GM21367 (cell line): ENCODE results near the gene ELL.

Experiments used
- ATAC-seq: cut with Tn5 transposase; IDR thresholded peaks from one replicate; pipeline ENCODE4 v1.9.1; 2021; ENCODE audit not compliant: unreplicated experiment

The ELL gene

DNA sequence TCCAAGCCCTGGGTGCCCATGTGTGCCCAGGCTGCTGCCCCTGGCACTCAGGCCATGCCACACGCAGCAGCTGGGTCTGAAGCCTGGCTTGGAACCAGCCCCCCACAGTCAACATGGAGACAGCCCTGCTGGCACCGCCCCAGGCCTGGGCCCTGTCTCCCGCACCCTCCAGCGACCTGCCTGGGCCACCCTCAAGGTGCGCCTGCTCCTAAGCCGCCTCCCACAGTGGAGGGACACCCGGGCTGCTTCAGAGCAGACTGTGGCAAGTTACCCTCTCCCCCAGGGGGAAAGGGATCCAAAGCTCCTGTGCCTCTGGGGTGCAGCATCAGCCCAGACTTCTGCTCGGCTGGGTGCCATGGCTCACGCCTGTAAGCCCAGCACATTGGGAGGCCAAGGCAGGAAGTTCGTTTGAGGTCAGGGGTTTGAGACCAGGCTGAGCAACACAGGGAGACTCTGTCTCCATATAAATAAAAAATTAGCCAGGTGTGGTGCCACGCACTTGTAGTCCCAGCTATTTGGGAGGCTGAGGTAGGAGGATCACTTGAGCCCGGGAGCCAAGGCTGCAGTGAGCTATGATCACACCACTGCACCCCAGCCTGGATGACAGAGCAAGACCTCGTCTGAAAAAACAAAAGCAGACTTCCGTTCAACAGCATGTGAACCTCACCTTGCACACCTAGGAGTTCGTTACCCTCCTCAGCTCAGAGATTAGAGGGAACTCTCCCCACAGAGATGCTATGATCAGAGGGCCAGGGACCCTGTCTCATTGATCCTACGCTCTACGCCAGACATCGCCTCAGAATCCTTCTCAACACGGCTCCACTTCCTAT is 15.6 kb downstream of the ELL start:
- no peak for ATAC-seq

DNA sequence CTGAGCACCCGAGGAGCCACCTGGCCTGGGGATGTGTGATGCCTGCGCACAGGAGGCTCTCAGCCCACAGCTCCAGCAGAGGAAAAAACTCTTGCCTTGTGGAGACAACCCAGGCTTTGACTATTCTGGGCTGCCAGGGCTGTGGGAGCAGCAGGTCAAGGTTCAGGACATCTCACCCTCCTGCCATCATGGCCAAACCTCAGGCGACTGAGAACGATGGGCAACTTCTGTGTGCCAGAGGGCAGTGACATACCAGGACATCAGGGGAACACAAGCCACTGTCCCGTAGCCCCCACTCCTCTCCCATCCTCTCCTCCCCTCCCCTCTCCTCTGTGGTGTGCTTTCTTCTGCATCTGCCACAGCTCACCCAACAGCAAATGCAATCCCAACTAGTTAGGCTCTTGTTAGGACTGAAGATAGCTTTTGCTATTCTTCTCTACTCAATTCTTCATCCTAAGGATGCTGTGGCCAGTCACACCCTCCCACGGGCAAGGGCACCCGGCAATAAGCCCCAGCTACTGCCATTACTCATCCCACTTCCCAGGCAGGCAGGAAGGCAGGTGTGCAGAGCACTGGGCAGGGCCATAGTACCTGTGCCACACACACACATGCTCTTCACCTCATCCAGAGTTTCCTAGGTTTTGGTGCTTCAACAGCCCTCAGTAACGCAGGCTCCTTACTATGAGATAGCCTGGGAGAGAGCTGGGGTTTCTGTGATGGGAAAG is 16.8 kb downstream of the ELL start:
- ATAC-seq = no peak

DNA sequence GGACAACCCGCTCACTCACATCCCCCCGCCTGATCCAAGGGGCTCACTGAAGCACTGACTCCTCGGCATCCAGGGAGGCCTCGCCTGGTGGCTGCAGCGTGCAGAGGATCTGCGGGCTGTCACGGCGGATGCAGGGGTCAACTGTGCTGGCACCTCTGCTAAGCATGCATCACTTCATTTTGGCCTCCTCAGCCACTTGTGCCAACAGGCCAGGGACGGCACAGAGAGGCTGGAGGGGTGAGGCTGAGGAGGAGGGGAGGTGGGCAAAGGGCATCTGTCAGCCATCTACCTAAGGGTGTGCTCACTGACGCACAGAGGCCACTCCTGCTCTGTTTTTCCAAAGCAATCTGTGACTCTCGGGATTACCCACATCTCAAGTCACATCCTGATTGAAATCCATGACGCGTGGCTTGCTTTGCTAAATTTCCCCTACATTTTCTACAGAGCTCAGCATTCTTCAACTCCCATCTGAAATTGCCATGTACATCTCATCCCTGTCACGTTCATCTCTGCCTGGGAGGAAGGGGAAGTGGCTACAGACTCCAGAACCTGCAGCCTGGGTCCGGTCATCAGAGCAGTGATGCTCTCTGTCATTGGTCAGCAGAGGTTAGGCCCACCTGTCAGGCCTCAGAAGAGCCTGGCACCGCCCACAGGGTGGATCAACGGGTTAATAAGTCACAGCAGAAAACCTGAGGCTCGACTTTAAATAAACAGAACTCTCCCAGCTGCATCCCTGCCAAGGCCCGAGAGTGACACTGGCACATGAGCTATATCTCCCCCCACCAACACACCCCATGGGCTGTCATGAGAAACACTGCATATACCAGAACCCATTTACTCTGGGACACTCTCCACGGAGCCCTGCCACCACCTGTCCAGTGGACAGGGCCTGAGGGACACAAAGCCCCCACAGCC is 17.6 kb downstream of the ELL start:
- no peak for ATAC-seq

DNA sequence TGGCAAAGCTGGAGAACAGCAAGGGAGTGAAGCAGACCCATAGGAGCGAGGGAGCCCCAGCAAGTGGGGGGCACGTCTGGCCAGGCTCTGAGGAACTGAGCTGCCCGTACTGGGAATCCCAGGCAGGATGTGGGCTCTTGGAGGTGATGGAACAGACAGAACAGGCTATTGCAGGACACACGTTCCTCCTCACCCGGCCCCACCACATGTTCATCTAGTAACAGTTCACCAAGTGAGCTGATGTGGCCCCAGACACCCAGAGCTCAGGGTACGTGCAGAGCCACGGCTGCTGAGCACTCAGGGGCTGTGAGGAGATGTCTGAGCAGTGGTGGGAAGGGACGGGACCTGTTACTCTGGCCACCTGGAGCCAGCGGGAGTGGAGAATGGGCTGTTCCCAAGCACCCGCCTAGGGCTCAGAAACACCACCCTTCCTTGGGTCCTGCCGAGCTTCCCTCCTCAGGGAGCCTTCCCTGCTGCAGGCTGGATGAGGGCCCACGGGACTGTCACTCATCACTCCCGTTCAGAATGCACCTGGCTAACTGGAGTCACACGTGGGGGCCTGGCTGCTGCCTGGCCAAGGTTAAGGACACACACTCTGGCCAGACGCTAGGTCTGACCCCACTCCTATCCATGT is 18.4 kb downstream of the ELL start:
- ATAC-seq = no peak

DNA sequence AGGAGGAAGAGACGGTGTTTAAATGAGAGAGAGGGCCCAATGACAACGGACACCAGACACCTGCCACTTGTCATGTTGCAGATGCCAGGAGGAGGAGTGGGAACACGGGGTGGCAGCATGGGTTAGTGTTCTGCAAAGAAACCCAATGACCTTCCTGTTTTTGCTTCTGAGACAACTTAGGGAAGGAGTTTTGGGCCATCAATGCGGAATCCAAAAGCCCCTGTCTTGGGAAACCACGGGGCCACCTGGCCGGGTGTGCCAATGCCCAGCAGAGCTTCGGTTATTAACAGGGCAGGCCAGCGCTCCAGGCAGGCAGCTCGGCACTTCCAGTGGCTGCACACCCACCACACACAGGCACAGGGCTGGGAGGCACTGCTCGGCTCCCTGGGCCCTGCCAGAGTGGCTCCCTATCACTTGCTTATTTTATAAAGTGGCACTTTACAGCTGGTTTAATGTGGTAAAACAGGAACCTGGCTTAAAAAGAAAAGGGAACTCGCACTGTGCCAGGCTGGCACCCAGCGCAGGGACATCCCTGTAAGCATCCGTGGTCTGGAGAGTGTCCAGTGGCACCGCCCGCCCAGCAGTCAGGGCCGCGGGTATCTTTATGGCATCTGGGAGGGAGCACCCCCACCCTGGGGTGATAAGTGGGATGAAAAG is 19.1 kb downstream of the ELL start:
- no peak for ATAC-seq

DNA sequence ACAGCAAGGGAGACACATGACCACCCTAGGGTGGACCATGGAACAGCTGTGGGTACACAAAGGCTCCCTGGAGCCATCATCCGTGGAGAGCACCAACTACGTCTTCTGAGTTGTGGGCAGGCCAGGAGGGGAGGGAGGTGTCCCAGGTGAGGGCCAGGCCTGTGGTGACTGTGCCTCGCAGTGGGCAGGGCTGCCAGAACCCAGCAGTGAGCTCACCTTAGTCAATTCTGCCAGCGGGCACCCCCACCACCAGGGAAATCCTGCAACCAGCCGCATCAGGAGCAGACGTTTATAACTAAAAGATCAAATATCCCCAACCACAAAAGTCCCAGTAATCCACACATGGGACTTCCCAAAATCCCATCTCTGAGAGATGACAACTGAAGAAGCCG is 19.6 kb downstream of the ELL start:
- ATAC-seq = no peak

DNA sequence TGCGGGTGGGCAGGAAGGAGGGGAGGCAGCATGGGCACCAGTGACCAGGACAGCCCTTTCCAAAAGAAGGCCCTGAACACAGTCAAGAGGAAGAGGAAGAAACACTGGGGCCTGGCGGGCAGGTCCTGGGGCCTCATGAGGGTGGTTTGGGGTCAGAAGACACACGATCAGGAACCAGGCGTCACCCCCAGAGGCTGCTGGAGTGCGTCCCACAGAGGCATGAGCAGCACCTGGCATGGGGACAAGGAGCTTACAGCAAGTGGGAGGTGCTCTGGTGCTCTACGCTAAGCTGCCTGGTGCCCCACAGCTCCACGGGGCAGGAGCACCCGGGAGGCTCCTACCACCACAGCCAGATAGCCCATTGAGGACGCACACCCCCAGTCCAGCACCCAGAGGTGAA is 20.0 kb downstream of the ELL start:
- ATAC-seq = no peak

DNA sequence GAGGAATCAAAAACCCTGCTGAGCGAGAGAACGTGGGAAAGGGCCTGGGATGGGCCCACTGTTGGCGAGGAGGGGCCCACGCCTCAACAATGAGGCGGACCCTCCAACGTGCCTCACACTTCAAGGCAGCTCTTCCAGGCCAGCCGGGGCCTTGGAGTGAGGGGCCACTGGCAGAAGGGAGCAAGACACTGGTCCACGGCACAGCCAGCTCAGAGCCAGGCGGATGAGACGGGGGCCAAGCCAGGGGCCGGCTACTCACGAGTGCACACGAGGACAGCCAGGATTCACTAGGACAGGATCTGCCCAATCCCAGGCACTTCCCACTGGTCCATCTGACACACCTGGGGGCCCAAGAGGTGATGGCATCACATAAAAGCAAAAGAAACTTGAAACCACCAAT is 20.5 kb downstream of the ELL start:
- ATAC-seq = no peak

DNA sequence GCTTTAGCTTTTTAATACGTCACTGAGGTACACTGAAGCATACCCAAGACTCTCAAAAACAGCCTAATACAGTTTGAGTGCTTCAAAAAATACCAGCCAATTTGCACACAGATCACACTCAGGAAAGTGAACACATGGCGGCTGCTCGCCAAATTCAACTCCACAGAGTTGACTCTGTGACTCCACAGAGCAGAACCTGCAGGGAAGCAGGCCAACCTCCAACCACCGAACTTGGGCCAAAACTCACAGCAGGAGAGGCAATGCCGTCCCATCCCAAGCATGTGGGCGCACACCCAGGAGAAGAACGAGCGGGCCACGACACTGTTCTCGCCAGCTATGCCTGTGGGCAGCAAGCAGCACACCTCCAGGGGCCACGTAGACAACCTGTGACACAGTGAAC is 21.1 kb downstream of the ELL start:
- ATAC-seq = no peak

DNA sequence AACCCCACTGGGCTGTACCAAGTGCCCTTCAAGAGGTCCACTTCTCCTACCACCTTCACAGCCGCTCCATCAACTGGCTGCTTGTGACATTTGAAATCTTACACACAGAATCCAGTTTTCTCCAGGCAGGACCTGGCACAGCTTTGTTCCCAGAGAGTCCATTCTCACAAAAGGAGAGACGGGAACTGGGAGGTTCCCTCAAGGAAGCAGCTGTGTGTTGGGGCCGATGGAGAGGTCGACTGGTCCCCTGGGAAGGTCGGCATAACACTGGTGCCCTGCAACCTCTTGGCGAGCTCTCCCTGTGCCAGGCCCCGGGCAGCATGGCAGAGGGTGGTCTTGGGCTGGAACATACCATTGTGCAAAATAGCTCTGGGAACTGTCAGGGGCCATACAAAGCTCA is 21.5 kb downstream of the ELL start:
- no peak for ATAC-seq

DNA sequence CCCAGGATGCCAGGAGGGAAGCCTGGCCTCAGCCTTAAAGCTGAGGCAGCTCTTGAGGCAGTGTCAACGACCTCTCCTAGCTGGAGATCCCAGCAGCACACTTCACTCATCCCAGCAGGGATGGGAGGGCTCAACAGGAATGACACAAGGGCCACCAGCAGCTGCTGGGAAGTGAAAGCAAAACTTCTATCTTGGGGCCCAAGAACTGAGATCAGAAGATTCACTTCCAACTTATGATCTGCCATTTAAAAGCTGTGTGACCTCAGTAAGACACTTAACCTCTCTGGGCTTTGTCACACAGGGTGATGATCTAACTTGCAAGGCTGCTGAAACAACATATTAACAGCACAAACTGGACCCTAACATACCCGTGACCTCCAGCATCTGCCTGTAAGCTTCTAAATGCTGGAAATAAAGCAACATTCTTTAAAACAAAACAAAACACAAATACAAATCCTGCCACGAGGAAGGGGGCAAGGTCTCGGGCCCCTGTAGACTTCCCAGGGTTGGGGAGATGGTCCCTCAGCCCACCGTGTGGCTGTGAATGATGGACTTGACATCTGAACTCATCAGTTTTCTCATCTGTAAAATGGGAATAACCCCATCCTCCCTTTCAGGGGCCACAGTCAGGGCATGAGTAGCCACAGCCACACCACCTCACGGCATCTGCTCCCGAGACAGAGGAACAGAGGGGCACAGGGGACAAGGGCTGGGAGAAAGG is 22.7 kb downstream of the ELL start:
- no peak for ATAC-seq

DNA sequence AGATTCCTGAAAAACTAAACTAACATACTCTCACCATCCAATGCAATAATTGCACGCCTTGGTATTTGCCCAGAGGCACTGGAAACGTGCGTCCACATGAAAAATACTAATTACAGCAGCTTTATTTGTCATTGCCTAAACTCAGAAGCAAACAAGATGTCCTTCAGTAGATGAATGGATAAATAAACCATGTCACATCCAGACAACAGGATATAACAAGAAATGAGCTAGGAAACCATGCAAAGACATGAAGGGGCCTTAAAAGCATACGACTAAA is 25.0 kb downstream of the ELL start:
- ATAC-seq = no peak

DNA sequence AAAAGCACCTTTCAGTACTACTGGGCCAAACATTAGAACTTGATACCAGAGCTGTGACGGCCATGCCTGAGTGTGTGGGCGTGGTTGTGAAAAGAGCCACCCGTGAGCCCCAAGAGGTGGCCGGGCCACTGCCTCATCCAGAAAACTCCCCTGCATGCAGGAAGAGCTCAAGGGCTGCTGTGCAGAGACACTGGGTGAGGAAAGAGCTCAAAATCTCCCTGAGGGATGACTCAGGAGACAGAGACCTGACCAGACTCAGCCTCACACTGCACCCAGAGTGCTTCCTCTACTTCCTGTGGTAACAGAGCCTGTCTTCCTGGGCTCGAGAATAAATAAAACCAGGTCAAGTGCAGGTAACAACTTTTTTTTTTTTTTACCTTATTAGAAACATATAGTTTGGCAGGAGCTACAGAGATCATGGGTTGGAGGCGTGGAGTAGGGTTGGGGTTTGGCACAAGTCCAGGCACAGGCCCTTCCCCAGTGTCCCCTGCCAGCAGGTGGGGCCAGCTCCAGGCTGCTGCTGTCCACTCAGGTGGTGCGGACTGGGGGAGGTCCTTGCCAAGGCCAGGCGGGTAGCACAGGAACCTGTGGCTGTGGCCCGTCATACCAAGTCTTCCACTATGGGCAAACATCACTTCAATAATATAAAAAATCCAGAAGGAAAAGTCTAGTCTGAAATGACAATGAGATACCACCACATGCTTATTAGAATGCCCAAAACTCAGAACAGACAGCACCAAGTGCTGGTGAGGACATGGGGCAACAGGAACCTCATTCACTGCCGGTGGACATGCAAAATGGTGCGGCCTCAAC is 25.5 kb downstream of the ELL start:
- ATAC-seq = no peak

DNA sequence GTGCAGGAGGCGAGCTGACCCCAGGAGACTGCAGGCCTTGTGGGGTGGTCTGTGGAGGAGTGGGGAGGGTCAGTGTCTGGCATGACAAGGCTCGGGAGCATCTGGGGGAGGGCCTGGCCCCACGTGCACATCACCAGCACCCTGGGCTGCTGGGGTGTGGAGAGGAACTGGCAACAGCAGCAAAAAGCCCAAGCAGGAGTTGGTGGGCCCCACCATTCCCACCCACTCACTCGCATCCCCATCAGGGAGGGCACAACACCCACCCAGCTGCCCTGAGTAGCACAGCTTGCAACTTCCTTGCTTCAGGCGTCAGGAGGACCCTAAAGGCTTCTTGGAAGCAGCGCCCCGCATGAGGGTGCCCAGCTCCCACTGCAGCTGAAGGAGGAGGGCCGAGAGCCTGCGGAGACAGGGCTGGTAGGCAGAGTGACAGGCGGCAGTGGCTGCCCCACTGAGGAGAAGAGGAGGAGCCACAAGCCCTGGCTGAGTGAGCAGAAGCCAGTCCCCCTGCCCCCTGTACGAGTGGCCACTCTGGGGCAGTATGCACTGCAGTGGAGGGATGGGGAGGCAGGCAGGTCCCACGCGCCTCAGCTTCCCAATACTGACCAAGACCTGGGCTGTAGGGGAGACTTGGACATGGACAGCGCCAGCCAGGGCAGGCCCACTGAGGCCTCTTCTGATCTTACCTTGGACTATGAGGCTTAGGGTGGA is 26.5 kb downstream of the ELL start:
- no peak for ATAC-seq

DNA sequence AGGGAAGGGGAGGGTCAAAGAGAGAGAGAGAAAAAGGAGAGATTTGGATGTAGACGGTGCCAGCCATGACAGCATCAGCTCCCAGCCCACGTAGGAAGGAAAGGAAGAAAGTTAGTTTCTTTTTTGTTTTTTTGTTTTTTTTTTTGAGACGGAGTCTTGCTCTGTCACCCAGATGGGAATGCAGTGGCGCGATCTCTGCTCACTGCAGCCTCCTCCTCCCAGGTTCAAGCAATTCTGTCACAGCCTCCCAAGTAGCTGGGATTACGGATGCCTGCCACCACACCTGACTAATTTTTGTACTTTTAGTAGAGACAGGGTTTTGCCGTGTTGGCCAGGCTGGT is 27.6 kb downstream of the ELL start:
- no peak for ATAC-seq

DNA sequence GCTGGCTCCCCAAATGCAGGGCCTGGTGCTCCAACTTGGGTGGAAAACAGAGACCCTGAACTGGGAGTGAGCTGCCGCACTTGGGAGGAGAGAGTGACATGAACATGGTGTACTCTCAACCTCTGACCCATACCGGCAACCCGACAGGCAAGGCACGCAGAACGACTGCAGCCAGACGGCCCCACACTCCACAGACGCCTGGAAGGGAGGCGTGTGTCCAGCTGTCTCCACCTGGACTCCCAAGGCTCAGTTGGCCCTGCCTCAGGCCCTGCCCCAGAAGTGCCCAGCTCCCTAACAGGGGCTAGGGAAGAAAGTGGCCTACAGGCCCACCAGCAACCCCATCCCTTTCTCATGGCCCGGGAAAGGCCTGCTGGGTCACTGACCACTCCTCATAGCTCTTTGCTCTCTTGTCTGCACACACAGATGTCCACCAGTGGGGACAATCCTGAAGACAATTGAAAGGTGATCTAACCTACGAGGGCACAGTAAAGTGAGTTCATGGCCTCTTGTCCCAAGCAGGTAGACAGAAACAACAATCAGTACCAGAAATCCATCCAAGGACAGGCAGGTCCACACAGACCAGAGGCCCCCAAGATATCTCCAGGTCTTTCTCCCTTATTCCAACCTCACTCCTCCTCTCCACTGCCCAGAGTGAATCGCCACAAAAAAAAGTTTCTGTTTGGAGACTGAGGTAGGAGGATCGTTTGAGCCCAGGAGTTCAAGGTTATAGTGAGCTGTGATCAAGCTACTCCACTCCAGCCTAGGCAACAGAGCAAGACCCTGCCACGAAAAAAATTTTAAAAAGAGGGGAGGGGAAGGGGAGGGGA is 28.2 kb downstream of the ELL start:
- ATAC-seq = no peak

DNA sequence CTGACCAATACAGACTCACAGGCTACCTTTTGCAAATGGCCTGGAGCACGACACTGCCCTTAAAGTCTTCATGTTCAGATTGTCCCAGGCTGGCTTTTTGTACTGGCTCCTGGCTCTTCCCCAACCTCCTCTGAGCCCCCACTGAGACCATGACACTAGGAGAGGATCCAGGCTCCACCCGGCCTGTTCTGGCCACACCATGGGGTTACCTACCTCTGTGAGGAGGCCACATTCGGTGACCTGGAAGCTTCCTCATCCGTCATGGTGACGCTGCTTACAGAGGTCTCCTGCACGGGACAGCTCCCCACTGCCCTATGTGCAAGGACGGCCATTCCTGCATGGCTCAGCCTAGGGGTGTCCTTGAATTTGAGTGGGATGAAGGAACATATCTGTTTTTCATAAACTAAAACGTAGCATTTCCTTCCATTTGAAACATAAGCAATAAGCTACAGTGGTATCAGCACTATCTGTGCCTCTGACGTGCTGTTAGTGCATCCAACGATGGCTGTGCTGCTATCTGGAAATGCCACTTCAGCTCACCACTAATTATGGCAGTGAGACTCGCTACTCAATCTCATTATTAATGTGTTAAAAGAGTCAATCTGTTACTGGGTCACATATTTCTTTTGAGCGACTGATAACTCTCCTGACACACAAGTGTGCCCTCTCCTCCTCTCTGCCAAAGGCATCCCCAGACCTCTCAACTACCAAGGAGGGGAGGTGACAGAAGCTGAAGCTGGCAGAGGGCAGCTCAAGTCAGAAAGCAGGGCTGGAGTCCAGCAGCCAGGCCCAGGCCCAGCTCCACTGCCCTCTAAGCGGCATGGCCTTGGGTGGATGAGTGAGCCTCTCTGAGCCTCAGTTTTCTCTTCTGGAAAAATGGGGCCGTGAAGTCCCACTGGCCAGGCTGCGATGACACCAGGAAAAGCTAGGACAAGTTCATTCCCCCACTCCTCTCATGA is 29.6 kb downstream of the ELL start:
- ATAC-seq = no peak
